K562 (cell line): Measurements from ENCODE around the gene SPRR2A. TPM values are rescaled to one million over a fixed set of nuclear protein-coding genes. Genes with fewer than 3 reads are reported as not detected.
A peak's percentile ranks its signal among the peaks of the same experiment; 100 is the strongest.

Experiments
- ATAC-seq: fragments of 200-7000 bp; cut with Tn5 transposase; 3 replicates; pipeline ENCODE4 v1.9.1; 2020; ENCODE audit warnings: moderate library complexity
- BruUV-seq: library from RNA; stranded (reverse); fragments of 400-500 nt; replicated peaks from 2 replicates; lab custom pipeline; 2021; lab: Mats Ljungman, UMichigan
- CTCF ChIA-PET: fragments of 300-600 bp; formaldehyde crosslinking; extraction: SDS; loops from one replicate; lab custom pipeline; 2021; ENCODE audit warnings: low intra/inter-chr PET ratio; lab: Yijun Ruan, JAX
- POLR2A ChIA-PET: fragments of 300-600, 350-650 bp; sonication (Branson Sonifier 250); formaldehyde crosslinking; extraction: SDS; loops from one replicate; lab custom pipeline; 2021; ENCODE audit warnings: antibody characterized with exemption, inconsistent platforms; lab: Yijun Ruan, JAX
- DNase-seq, 4 experiments: peaks; one replicate each; pipeline versions ENCODE4 v3.0.0 to v3.0.0-alpha.2; 2011 to 2018; ENCODE audit warnings: low spot score in 3 of 4, mixed read lengths in 3 of 4; ENCODE audit errors: extremely low read depth in 1 of 4
- FAIRE-seq: peaks from 2 replicates; lab custom pipeline; 2011; peaks lifted over from hg19 to GRCh38; lab: Jason Lieb, UNC
- H2AFZ ChIP-seq: 2 replicates; pipeline ENCODE4 v1.6.0; 2011; ENCODE audit warnings: low read depth, low read length, control low read depth, inconsistent platforms
- H3K27ac ChIP-seq: fragments of 200-600 bp; 3 replicates; pipeline ENCODE4 v1.8.0; 2011; ENCODE audit warnings: low read depth, mild to moderate bottlenecking, control low read depth, inconsistent platforms, low read length, moderate library complexity, mixed read lengths; ENCODE audit errors: extremely low read depth
- H3K27me3 ChIP-seq, 2 experiments: fragments of 300-600 bp in 1 of 2; 2 replicates in 1 of 2; 3 replicates in 1 of 2; pipeline versions ENCODE4 v1.6.0 to v1.8.0; 2011; ENCODE audit warnings: inconsistent platforms in 2 of 2, low read length in 2 of 2, mild to moderate bottlenecking in 1 of 2, mixed read lengths in 1 of 2, moderate library complexity in 1 of 2; ENCODE audit not compliant: control insufficient read depth in 2 of 2, insufficient read depth in 2 of 2
- H3K36me3 ChIP-seq: fragments of 300-600 bp; 3 replicates; pipeline ENCODE4 v1.8.0; 2011; ENCODE audit warnings: mild to moderate bottlenecking, low read length, inconsistent platforms; ENCODE audit not compliant: control insufficient read depth, insufficient read depth
- H3K4me1 ChIP-seq, 2 experiments: fragments of 200-600 bp in 1 of 2; replicated peaks in 1 of 2; 2 replicates in 1 of 2; 3 replicates in 1 of 2; pipeline versions ENCODE4 v1.5.1 to v1.8.0; 2011; ENCODE audit warnings: inconsistent platforms in 2 of 2, low read length in 2 of 2, mild to moderate bottlenecking in 1 of 2, mixed read lengths in 1 of 2, moderate library complexity in 1 of 2; ENCODE audit not compliant: control insufficient read depth in 2 of 2, insufficient read depth in 2 of 2
- H3K4me2 ChIP-seq: 2 replicates; pipeline ENCODE4 v1.6.1; 2011; ENCODE audit warnings: low read length, control low read depth, inconsistent platforms, mixed read lengths; ENCODE audit not compliant: insufficient read depth
- H3K4me3 ChIP-seq: fragments of 200-600 bp; sonication (generic), shearing (Covaris generic); 2 replicates; pipeline ENCODE4 v1.5.1; 2016; ENCODE audit warnings: control low read depth, inconsistent platforms
- H3K79me2 ChIP-seq: fragments of 200-600 bp; 3 replicates; pipeline ENCODE4 v1.8.0; 2011; ENCODE audit warnings: low read length, inconsistent platforms; ENCODE audit not compliant: control insufficient read depth, insufficient read depth
- H3K9ac ChIP-seq, 2 experiments: 2 replicates each; pipeline versions ENCODE4 v1.6.0 to v1.6.1; 2011; ENCODE audit warnings: low read depth in 2 of 2, low read length in 2 of 2, control low read depth in 1 of 2, inconsistent platforms in 1 of 2, mild to moderate bottlenecking in 1 of 2, mixed read lengths in 1 of 2; ENCODE audit not compliant: insufficient read depth in 1 of 2
- H3K9me1 ChIP-seq: one replicate; pipeline ENCODE4 v1.6.0; 2011; ENCODE audit warnings: inconsistent platforms, mild to moderate bottlenecking, low read length, moderate library complexity; ENCODE audit not compliant: control insufficient read depth, insufficient read depth
- H3K9me3 ChIP-seq: replicated peaks from 2 replicates; pipeline ENCODE4 v1.5.1; 2011; ENCODE audit warnings: low read depth, low read length, inconsistent platforms; ENCODE audit not compliant: control insufficient read depth, insufficient read depth
- H4K20me1 ChIP-seq: replicated peaks from 2 replicates; pipeline ENCODE4 v1.6.1; 2011; ENCODE audit warnings: low read length, inconsistent platforms, mixed read lengths; ENCODE audit not compliant: control insufficient read depth, insufficient read depth
- ATF1 ChIP-seq, 2 experiments: fragments of 450-650 bp in 1 of 2; IDR thresholded peaks; 2 replicates each; pipeline ENCODE4 v1.6.1; 2016; ENCODE audit warnings: missing compliant biosample characterization in 1 of 2, missing genetic modification characterization in 1 of 2
- CHD4 ChIP-seq: fragments of 200-600 bp; sonication (generic); IDR thresholded peaks from 3 replicates; pipeline ENCODE4 v1.6.1; 2012; ENCODE audit warnings: low read depth, mild to moderate bottlenecking, mixed read lengths, low read length, inconsistent platforms; ENCODE audit not compliant: insufficient read depth, insufficient replicate concordance, poor library complexity, severe bottlenecking
- EP400 ChIP-seq: fragments of 450-650 bp; IDR thresholded peaks from 2 replicates; pipeline ENCODE4 v1.6.1; 2017; ENCODE audit warnings: antibody characterized with exemption, mild to moderate bottlenecking, moderate library complexity
- NR2C2 ChIP-seq, 2 experiments: fragments of 200-800 bp in 1 of 2; sonication (Bioruptor generic) in 1 of 2; sonication (generic) in 1 of 2; formaldehyde crosslinking in 1 of 2; IDR thresholded peaks; 2 replicates each; pipeline versions ENCODE4 v1.6.1 to v1.8.0; 2016 to 2022; ENCODE audit warnings: mild to moderate bottlenecking in 1 of 2, missing compliant biosample characterization in 1 of 2, missing genetic modification characterization in 1 of 2, missing genetic modification reagents in 1 of 2
- ZBTB7A ChIP-seq: IDR thresholded peaks from 2 replicates; pipeline ENCODE4 v1.6.1; 2011; ENCODE audit warnings: low read depth, mild to moderate bottlenecking, low read length, moderate library complexity, borderline replicate concordance; ENCODE audit not compliant: control insufficient read depth
- ZC3H11A ChIP-seq: IDR thresholded peaks from 2 replicates; pipeline ENCODE4 v1.6.1; 2012; ENCODE audit warnings: low read depth, low read length, improper control_type of control experiment
- WGBS: fragments of 100-300 bp; shearing (Covaris generic); methylation state at CpG from one replicate; pipeline ENCODE4 v1.1.6; 2016; ENCODE audit warnings: low coverage, mixed read lengths; ENCODE audit not compliant: insufficient coverage; ENCODE audit errors: missing lambda C conversion rate; 5-methylcytosine and 5-hydroxymethylcytosine counted together
- in situ Hi-C: fragments of 300-500 bp; cut with MboI; formaldehyde crosslinking; loops from 4 replicates; pipeline ENCODE4 v1.15.0; 2018; ENCODE audit warnings: inconsistent platforms, mixed read lengths
- intact Hi-C: fragments of 100-400 bp; cut with micrococcal nuclease; formaldehyde crosslinking; loops from 2 replicates; pipeline ENCODE4 v1.14.2; 2022
- polyA plus RNA-seq, 8 experiments: library from polyadenylated mRNA; depleted of rRNA in 4 of 8; stranded (reverse) in 5 of 8; unstranded in 3 of 8; fragments of >200 nt; fragmentation: Nextera tagmentation in 2 of 8; fragmentation: Illumina TruSeq in 1 of 8; extraction: Ambion mirVana in 2 of 8; extraction: Trizol in 1 of 8; gene quantifications; 2 replicates each; pipeline versions ENCODE4 v1.2.1 to v1.2.3, GENCODE V29; 2011 to 2014; ENCODE audit warnings: inconsistent platforms in 1 of 8, missing spikeins in 1 of 8
- total RNA-seq, 7 experiments: library from RNA; depleted of rRNA in 6 of 7; stranded (reverse); fragments of >200 nt in 6 of 7; fragmentation: Illumina TruSeq in 2 of 7; extraction: Trizol in 2 of 7; gene quantifications; 2 replicates each; pipeline versions ENCODE4 v1.2.1 to v1.2.3, GENCODE V29; 2011 to 2021; ENCODE audit warnings: low replicate concordance in 1 of 7
- TF ChIP-seq, protein P1 (sequence below), 2 experiments: fragments of 450-650 bp in 1 of 2; sonication (generic) in 1 of 2; formaldehyde crosslinking; conservative IDR thresholded peaks; 2 replicates each; pipeline versions ENCODE4 v1.4.0 to v1.8.1; 2020 to 2022; ENCODE audit warnings: mild to moderate bottlenecking in 1 of 2, missing genetic modification reagents in 1 of 2
- TF ChIP-seq, protein P2 (sequence below): fragments of 450-650 bp; conservative IDR thresholded peaks from 2 replicates; pipeline ENCODE4 v1.6.1; 2016; ENCODE audit warnings: missing genetic modification characterization, low read depth, mild to moderate bottlenecking, missing compliant biosample characterization, moderate library complexity
- TF ChIP-seq, protein P3 (sequence below), 3 experiments: IDR thresholded peaks in 2 of 3; conservative IDR thresholded peaks in 1 of 3; 2 replicates each; pipeline ENCODE4 v1.5.1; 2011 to 2012; ENCODE audit warnings: low read length in 3 of 3, mild to moderate bottlenecking in 3 of 3, control low read depth in 2 of 3, improper control_type of control experiment in 1 of 3, inconsistent platforms in 1 of 3, low read depth in 1 of 3, mixed read lengths in 1 of 3, moderate library complexity in 1 of 3; ENCODE audit not compliant: insufficient read depth in 2 of 3
- TF ChIP-seq, protein P4 (sequence below): fragments of 250-450 bp; sonication (Bioruptor Pico); IDR thresholded peaks from 2 replicates; pipeline ENCODE4 v1.5.0; 2021
- TF ChIP-seq, protein P5 (sequence below), 3 experiments: fragments of 200-800 bp in 1 of 3; sonication (Bioruptor generic) in 1 of 3; sonication (generic) in 1 of 3; formaldehyde crosslinking in 1 of 3; IDR thresholded peaks; 2 replicates each; pipeline versions ENCODE4 v1.6.1 to v1.8.0; 2016 to 2022; ENCODE audit warnings: mild to moderate bottlenecking in 2 of 3, missing compliant biosample characterization in 2 of 3, missing genetic modification characterization in 2 of 3, missing genetic modification reagents in 1 of 3

Gene SPRR2A
- total and polyA plus RNA-seq, 9 of the 15 experiments (the other 6 are each of a cell fraction or from before 2014, with no cell fraction given), result 0.17 TPM; not detected in 8

DNA sequence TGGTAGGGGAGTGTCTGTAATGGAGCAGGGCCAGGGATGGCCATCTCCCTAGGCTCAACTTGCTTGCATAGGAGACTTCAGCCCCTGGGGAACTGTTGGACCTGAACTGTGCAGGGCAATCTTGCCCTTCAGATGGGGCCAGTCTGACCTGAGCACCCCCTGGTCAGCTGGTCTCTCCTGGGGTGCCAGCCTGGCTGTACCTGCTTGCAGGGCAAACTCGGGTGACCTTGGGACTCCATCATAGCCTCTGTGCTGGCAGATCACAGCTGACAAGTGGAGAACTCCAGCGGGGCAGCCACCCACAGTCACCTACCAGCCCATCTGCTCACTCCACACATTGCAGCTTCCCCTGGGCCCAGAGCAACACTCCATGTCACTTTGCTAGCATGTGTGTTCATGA is 8.1 kb downstream of the SPRR2A start (continued):
- TF ChIP-seq, protein P1, sequence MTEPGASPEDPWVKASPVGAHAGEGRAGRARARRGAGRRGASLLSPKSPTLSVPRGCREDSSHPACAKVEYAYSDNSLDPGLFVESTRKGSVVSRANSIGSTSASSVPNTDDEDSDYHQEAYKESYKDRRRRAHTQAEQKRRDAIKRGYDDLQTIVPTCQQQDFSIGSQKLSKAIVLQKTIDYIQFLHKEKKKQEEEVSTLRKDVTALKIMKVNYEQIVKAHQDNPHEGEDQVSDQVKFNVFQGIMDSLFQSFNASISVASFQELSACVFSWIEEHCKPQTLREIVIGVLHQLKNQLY (CRISPR knock-in tag; conservative IDR thresholded peaks at IDR 0.05), result no peak

DNA sequence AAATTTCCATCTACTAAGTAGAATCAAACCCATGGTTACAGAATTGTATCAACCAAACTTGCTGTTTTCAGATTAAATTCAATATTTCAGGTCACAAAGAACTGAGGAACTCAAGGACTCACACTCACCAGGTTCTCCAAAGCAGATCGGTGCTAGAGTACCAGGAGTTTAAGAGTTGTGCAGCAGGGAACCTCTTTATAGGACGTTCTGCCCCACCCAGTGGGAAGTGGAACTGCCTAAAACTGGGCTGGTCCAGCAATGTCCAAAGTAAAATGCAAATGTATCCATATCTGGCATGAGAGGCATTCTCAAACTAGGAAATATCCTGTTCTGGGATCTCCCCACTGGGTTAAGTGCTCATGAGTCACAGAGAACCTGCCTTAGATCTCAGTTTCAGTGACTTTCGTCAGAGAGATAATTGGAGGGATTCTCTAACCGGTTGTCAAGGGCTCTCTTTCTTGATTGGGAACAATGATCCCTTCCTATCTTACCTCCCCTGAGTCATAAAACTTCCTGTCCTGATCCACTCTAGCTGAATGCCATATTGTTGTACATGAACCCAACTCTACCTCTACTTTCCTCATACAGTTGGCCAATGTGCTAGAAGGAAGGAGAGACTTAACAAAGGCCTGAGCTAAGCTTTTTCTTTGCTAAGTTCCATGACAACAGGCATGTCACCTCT is 16.2 kb downstream of the SPRR2A start, which contains the start of gene SPRR2D:
Gene SPRR2D (minus strand): TSS at position 171 of the 682 bp plus-strand sequence. CDS start 774 bp downstream, outside the sequence.
- Histone ChIP-seq H3K4me3 (no peak within 1 kb of the TSS), H3K27ac (peak within 1 kb of the TSS; percentile 57; the same call in 2 of the 3 replicates), H3K36me3 (no peaks in the 10 kb centered on the region), H3K4me2 (peak within 1 kb of the TSS; percentile 24; the same call in 1 of the 2 replicates), H3K4me1 (peaks cover 0 to 22% of the 10 kb centered on the region in 2 experiments; a peak in 3 of 5 replicates), H3K27me3 (no peaks in the 10 kb centered on the region), H2AFZ (peak within 1 kb of the TSS; percentile 3; the same call in 1 of the 2 replicates), H3K9ac (0 out of 4 replicates have a peak within 1 kb of the TSS, but pooled peaks of 1 of the 2 experiments have one; percentile 6), H4K20me1 (no peaks in the 10 kb centered on the region), H3K79me2 (no peaks in the 10 kb centered on the region), H3K9me3 (no peaks in the 10 kb centered on the region), H3K9me1 (no peaks in the 10 kb centered on the region)
- BruUV-seq, result no TSS peak
- FAIRE-seq (no peak), DNase-seq (peak in 1 of 4 experiments; percentile 35), ATAC-seq (peak; percentile 83)
- in situ Hi-C loops, result no loop called here
- ChIA-PET CTCF (no interaction called here), POLR2A (no interaction called here)
- intact Hi-C loops, result no loop called here
- WGBS, result 1% methylated on average over 4 of the region's 4 CpGs
- TF ChIP-seq, protein P2, sequence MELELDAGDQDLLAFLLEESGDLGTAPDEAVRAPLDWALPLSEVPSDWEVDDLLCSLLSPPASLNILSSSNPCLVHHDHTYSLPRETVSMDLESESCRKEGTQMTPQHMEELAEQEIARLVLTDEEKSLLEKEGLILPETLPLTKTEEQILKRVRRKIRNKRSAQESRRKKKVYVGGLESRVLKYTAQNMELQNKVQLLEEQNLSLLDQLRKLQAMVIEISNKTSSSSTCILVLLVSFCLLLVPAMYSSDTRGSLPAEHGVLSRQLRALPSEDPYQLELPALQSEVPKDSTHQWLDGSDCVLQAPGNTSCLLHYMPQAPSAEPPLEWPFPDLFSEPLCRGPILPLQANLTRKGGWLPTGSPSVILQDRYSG (tag), result no peak
- TF ChIP-seq, protein P3, sequence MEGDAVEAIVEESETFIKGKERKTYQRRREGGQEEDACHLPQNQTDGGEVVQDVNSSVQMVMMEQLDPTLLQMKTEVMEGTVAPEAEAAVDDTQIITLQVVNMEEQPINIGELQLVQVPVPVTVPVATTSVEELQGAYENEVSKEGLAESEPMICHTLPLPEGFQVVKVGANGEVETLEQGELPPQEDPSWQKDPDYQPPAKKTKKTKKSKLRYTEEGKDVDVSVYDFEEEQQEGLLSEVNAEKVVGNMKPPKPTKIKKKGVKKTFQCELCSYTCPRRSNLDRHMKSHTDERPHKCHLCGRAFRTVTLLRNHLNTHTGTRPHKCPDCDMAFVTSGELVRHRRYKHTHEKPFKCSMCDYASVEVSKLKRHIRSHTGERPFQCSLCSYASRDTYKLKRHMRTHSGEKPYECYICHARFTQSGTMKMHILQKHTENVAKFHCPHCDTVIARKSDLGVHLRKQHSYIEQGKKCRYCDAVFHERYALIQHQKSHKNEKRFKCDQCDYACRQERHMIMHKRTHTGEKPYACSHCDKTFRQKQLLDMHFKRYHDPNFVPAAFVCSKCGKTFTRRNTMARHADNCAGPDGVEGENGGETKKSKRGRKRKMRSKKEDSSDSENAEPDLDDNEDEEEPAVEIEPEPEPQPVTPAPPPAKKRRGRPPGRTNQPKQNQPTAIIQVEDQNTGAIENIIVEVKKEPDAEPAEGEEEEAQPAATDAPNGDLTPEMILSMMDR (IDR thresholded peaks at IDR 0.05 in 2 of 3, conservative IDR thresholded peaks at IDR 0.05 in 1 of 3; ENCODE audit: insufficient read depth in 2 of 3, low read depth in 1 of 3, low read length in 3 of 3), result no peak
- peak; percentile 20; the same call in 1 of the 2 replicates for TF ChIP-seq EP400
- TF ChIP-seq, protein P4, sequence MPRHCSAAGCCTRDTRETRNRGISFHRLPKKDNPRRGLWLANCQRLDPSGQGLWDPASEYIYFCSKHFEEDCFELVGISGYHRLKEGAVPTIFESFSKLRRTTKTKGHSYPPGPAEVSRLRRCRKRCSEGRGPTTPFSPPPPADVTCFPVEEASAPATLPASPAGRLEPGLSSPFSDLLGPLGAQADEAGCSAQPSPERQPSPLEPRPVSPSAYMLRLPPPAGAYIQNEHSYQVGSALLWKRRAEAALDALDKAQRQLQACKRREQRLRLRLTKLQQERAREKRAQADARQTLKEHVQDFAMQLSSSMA (CRISPR knock-in tag), result no peak
- TF ChIP-seq CHD4, result no peak
- TF ChIP-seq, protein P5, sequence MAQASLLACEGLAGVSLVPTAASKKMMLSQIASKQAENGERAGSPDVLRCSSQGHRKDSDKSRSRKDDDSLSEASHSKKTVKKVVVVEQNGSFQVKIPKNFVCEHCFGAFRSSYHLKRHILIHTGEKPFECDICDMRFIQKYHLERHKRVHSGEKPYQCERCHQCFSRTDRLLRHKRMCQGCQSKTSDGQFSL (CRISPR knock-in tag; IDR thresholded peaks at IDR 0.05), result no peak
- TF ChIP-seq, protein P5 (tag; IDR thresholded peaks at IDR 0.05), result no peak
- no peak for TF ChIP-seq ZC3H11A
- no peak for TF ChIP-seq ZBTB7A
- no peak for TF ChIP-seq ATF1 (CRISPR knock-in tag; IDR thresholded peaks at IDR 0.05)
- TF ChIP-seq ATF1 (tag; IDR thresholded peaks at IDR 0.05), result no peak
- TF ChIP-seq NR2C2 (CRISPR knock-in tag; IDR thresholded peaks at IDR 0.05), result no peak
- TF ChIP-seq NR2C2 (tag; IDR thresholded peaks at IDR 0.05), result peak; percentile 17; the same call in 1 of the 2 replicates
